Skeletal muscle cell (primary cell): Measurements from ENCODE around the gene DNAJC18.

Experiments used
- DNase-seq: peaks from one replicate; pipeline ENCODE4 v3.0.0-alpha.2; 2010; ENCODE audit warnings: low read depth
- H3K4me3 ChIP-seq: 2 replicates; pipeline ENCODE4 v1.5.1; 2011; ENCODE audit warnings: low read depth, mild to moderate bottlenecking, control low read depth, low read length, moderate library complexity

DNAJC18 gene

DNA sequence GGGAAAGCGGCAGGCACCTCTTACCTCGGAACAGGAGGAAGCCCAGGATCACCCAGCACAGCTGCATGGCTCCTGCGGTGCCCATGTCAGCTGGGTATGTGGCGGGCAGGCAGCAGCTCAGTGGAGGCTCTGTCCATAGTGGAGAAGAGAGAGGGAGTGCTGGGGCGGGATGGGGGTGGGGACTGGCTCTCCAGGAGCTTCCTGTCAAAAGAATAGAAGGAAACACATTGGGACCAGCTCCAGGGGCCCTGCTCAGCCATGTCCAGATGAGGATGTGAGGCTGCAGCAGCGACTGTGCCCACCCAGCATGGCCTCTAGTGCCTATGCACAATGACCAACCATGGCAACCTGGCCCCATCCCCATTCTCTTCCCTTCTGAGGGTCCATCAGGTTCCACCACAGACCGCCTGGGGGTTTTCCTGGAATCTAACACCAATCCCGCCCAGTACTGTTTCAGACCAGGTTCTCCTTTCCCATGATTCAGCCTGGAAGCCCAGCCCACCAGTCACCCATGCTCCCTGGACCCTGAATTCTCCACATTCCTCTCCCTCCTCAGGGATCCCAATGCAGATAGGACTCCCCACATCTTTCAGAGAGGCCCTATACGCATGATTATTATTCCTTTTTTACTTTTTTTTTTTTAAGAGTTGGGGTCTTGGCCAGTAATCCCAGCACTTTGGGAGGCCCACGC, 23.4 kb upstream of the DNAJC18 start, which contains the start of gene ECSCR:
Gene ECSCR (minus strand): TSS at position 158 of the 691 bp plus-strand sequence. CDS start 73 bp downstream, at position 85.
- no peak within 1 kb of the TSS for H3K4me3 ChIP-seq
- no peak for DNase-seq

DNA sequence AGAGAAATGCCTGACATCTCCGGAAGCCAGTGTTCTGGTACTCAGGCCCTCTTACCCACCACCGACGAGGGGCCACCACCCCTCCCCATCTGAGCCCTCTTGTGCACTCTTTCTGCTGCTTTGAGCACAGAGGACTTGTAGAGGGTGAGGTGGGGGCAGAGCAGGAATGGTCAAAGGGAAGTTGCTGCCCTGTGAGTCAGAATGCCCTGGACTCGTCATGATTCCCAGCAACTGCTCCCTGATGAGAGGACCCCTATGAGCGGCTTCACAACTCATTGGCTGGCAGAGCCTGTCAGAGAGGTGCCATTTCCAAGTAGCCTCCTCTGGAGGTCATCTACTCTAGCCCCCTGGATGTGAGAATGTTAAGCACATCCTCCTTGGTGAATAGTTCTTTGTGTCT, 22.4 kb upstream of the DNAJC18 start:
- DNase-seq = no peak
- H3K4me3 ChIP-seq = no peak overlapping the region

DNA sequence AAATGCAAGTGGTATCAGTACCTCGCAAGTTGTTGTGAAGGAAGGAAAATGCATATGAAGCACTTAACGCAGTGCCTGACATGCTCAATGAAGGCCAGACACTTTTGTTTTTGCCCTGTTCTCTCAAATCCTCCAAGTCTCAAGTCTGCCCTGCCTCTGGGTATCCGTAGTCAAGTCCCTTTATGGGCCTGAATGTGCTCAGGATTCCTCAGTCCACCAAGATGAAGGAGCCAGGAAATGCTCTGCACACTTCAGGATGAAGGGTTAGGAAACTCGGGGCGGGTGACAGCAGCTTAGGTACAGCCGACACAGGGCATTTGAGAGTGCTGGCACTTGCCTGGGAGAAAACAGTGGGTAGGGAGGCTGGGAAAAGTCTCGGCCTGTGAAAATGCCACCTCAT, 21.9 kb upstream of the DNAJC18 start:
- no peak for DNase-seq

DNA sequence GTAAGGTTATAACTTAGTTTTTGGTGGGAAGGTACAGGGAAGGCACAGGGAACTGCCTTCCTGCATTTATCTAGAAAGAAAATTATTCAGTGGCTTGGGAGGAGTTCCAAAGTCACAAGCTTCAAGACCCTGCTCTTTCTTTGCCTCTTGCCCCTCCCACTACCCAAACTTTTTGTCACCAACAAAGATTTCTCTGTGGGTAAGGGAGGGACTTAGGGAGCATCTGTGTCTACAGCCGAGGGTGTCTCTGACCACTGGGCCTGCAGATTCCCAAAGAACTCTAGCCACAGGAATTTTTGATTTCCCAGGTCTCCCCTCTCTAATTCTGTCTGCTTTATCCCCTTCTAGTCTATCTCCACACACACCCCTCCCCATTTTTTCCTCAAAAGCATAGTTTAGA, 21.1 kb upstream of the DNAJC18 start:
- DNase-seq = no peak
- H3K4me3 ChIP-seq = no peak overlapping the region

More for the DNA sequence above, 21.9 kb upstream of the DNAJC18 start:
- H3K4me3 ChIP-seq = no peak overlapping the region

DNA sequence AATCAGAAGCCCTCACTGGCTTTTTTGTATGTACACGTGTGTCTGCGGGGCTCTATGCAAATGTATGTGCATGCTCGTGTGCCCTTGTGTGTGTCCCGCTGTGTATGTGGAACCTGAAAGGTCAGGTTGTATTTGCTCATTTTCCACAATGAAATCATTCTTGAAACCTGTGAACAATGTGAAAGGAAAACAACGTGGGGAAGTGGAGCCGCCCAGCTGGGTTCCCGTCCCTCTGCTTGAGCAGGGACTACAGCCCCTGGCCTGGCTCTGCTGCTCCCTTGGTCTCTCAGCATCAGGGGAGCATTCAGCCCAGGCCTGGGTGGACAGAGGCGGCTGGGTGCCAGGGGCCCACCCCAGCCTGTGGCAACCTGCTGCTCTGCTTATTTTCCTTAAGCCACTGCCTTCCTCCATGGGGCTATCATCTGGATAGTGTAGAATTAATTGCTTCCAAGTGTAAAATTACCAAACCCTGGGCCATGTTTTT, 20.2 kb upstream of the DNAJC18 start:
- no peak overlapping the region for H3K4me3 ChIP-seq

DNA sequence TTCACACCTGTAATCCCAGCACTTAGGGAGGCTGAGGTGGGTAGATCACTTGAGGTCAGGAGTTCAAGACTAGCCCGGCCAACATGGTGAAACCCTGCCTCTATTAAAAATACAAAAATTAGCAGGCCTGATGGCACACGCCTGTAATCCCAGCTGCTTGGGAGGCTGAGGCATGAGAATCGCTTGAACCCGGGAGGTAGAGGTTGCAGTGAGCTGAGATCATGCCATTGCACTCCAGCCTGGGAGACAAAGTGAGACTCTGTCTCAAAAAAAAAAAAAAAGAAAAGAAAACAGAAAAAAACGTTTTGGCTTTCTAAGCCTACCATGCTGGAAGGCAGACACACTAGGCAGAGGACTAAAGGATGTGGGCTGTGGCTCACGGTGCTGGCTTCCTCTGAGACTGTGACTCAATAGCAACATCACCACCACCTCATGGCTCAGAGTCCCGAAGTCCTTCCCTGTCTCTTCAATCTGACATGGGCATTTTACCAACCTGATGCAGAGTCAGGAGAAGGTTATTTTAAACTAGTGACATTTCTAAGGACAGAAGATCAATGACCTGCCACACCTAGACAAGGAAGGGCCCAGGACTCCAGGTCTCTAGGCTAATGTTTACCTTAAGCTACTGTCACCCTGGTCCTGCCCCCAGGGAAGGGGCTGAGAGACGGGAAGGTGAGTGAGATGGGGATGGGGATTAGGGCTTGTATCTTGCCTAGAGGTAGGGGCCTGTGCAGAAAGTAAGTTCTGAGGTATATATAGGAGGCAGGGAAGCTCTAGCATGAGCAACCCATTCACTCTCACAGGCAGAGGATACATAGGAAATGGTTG, 19.5 kb upstream of the DNAJC18 start:
- no peak for DNase-seq

More for the DNA sequence above, 20.2 kb upstream of the DNAJC18 start:
- no peak for DNase-seq

DNA sequence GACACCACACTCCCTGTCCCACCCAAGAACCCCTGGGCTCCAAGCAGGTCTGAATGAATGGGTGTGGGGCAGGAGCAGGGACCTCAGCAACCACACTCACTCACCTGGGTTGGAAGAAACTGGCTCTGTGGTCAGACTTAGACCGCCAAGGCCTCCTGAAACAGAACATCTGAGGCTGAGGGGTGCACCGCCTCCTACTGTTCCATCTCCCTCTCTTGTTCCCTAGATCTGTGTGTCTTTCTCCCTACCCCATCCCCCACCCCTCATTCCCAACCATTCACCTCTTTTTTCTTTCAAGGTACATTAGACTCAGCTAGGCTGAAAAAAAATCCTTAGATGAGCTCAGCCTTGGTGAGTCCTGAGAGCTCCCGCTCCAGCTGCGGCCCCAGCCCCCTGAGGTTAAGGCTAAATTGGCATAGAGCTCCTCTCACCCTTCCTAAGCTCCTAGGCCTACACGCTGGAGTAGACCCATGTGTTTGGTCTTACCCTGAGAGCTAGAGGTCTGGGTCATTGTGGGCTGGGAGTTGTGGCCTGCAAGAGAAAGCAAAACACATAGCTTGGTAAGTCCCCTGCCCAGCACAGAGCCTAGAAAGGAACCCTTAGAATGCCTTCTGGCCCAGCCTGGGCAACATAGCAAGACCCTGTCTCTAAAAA, 18.5 kb upstream of the DNAJC18 start:
- no peak overlapping the region for H3K4me3 ChIP-seq
- DNase-seq = no peak

More for the DNA sequence above, 19.5 kb upstream of the DNAJC18 start:
- H3K4me3 ChIP-seq = no peak overlapping the region

DNA sequence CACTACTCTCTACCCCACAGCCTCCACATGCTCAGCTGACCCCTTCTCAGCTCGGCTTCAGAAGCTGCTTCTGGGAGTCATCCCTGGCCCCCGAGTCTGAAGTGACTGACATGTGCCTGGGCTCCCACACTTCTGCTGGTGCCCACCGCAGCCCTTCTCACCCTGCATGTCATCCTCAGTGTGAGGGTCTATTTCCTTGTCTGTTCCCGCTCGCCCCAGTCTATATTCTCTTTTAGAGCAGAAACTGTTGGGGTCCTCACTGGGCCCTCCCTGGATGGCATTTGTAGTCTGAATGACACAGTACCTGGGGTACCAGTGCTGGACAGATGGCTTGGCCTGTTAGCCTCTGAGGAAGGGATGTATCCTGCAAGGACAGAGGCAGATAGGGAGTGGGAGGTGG, 17.9 kb upstream of the DNAJC18 start:
- H3K4me3 ChIP-seq = no peak overlapping the region
- no peak for DNase-seq

DNA sequence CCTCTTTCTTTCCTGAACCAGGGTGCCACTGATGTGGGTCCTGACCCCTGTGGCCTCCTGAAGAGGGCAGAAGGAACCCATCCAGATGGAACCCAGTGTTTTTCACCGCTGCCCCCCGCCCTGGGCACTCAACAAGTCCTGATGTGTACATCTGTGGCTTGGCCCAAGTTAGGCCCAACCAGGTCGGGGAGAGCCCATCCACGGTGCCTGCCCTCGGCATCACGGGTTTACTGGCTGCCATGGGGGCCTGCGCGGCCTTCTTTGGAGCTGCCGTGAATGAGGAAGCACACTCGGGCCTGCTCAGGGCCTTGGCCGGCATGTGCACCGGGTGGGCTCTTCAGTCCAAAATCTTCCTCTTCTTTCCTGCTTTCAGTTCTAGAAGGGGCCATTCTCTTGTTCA, 17.5 kb upstream of the DNAJC18 start:
- H3K4me3 ChIP-seq = no peak overlapping the region
- no peak for DNase-seq

DNA sequence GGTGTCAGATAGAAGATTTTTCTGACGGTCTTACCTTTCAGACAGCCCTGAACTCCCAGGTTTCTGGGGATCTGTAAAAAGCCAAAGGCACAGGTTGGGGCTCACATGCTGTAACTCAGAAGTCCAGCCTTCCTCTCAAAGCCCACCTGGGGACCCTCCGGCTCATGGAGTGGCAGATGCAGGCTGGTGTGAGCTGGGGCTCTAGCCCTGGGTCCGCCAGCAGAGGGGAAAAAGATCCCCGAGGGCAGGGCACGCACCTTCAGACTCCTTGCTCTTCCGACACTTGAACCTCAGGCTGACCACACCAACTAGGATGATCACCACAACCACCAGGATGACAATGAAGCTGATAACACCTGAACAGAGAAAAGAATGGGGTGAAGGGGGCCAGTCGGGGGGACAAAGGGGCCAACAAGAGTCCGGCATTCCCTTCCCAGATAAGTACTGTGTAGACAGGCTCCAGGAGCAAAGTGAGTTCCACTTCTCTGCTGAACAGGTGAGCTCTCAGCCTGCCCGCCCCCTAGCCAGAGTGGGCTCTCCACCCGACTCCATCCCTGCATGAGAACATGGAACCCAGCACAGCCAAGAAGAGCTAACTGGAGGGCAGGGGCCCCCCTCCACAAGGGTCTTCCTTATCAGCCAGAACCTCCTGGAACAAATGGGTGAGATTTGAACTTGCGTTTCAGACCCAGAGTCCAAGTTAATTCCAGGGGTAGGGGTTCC, 15.4 kb upstream of the DNAJC18 start:
- H3K4me3 ChIP-seq = no peak overlapping the region
- DNase-seq = no peak

DNA sequence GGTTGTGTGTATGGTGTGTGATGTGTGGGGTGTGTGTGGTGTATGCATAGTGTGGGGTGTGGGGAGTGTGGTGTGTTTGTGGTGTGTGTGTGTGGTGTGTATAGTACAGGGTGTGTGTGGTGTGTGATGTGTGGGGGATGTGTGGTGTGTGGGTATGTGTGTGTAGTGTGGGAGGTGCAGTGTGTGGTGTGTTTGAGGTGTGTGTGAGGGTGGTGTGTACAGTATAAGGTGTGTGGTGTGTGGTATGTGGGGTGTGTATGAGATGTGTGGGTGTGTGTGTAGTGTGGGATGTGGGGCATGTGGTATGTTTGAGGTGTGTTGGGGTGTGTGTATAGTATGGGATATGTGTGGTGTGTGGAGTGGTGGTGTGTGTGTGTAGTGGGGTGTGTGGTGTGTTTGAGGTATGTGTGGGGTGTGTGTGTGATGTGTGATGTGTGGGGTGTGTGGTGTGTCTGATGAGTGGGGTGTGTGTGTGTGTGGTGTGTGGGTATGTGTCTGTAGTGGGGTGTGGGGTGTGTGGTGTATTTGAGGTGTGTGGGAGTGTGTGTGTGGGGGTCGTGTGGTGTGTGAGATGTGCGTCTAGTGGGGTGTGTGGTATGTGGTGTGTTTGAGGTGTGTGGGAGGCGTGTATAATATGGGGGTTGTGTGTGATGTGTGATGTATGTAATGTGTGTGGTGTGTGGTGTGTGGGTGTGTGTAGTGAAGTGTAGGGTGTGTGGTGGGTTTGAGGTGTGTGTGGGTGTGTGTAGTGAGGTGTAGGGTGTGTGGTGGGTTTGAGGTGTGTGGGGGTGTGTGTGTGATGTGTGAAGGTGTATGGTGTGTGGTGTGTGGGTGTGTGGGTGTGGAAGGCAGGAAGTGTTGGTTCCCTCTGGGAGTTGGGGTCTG, 14.6 kb upstream of the DNAJC18 start:
- H3K4me3 ChIP-seq = no peak overlapping the region
- no peak for DNase-seq

DNA sequence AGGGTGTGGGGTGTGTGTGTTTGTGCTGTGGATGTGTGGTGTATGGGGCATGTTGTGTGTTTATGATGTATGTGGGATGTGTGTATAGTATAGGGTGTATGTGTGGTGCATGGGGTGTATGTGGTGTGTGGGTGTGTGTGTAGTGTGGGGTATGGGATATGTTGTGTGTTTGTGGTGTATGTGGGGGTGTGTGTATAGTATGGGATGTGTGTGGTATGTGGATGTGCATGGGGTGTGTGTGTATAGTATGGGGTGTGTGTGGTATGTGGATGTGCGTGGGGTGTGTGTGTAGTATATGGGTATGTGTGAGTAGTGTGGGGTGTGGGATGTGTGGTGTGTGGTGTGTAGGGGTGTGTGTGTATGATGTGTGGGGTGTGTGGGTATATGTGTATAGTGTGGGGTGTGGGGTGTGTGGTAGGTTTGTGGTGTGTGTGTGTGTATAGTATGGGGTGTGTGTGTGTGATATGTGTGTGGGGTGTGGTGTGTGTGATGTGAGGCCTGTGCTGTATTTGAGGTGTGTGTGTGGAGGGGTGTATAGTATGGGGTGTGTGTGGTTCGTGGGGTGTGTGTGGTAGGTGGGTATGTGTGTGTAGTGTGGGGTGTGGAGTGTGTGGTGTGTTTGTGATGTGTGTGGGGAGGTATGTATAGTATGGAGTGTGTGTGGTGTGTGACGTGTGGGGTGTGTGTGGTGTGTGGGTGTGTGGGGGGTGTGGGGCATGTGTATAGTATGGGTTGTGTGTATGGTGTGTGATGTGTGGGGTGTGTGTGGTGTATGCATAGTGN, 12.7 kb upstream of the DNAJC18 start:
- no peak overlapping the region for H3K4me3 ChIP-seq
- DNase-seq = no peak

DNA sequence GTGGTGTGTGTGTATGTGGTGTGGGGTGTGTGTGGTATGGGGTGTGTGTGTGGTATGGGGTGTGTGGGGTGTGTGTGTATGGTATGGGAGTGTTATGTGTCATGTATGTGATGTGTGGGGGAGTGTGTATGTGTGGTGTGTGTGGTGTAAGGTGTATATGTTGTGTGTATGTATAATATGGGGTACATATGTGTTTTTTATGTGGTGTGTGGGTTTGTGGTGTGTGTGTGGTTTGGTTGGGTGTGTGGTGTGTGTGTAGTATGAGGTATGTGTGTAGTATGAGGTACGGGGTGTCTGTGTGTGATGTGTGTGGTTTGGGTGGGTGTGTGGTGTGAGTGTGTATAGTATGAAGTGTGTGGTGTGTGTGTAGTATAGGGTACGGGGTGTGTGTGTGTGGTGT, 11.9 kb upstream of the DNAJC18 start:
- no peak overlapping the region for H3K4me3 ChIP-seq
- DNase-seq = no peak

DNA sequence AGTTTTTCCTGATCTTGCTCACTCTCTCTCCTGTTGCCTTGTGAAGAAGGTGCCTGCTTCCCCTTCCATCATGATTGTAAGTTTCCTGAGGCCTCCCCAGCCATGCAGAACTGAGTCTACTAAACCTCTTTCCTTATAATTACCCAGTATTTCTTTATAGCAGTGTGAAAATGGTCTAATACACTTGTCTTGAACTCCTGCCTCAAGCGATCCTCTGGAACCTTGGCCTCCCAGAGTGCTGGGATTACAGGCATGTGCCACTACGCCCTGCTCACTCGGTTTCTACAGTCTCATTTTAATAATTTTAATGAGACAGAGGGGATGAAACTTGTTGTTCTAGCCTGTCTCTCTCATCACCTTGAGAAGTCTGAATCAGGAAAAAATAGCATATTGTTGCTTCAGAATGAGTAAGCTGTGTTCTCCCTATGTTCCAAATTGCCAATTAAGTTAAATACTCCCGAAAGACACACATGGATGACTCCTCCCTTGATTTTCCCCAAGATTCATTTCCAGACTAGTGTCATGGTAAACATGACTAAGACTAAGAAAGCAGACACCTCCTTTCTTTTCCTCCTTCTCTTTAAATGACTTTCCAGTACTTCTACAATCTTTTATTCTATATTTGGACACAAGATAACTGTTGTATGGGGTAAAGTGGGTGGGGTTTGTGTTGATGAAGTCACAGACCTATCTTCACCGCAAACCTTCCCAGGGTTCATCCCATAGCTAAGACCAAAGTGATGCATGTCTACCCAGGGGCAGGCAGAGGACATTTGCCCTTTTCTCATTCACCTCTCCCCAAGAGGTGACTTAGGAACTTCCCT, 7.8 kb upstream of the DNAJC18 start:
- DNase-seq = no peak
- H3K4me3 ChIP-seq = no peak overlapping the region

DNA sequence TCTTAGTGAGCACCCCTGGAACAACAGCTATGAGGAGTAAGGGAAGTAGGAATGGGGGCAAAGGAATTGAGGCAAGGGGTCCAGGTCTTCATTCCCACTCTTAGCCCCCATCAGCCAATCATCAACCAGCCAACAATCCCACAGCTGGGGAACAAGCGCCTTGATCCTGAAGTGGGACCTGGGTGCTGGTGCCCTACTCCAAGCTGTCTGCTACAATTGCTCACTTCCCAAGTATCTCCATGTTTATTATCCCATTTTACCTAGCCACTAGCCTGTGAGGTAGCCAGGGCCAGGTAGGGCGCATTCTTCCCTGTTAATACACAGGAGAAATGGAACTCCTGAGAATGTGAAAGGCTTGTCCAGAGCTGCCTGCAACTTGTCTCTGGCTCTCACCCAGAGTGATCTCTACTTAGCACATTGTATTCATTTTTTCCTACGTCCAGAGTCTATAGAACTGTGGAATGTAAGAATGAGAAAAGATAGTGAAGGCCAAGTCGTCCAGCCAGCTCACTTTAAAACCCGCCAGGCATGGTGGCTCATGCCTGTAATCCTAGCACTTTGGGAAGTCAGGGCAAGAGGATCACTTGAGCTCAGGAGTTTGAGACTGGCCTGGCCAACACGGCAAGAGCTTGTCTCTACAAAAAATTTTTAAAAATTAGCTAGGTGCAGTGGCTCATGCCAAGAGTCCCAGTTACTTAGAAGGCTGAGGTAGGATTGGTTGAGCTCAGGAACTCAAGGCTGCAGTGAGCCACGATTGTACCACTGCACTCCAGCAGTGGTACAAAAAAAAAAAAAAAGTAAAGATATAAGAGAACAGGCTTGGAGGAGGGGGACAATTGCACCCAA, 6.2 kb upstream of the DNAJC18 start:
- H3K4me3 ChIP-seq = no peak overlapping the region
- DNase-seq = no peak

DNA sequence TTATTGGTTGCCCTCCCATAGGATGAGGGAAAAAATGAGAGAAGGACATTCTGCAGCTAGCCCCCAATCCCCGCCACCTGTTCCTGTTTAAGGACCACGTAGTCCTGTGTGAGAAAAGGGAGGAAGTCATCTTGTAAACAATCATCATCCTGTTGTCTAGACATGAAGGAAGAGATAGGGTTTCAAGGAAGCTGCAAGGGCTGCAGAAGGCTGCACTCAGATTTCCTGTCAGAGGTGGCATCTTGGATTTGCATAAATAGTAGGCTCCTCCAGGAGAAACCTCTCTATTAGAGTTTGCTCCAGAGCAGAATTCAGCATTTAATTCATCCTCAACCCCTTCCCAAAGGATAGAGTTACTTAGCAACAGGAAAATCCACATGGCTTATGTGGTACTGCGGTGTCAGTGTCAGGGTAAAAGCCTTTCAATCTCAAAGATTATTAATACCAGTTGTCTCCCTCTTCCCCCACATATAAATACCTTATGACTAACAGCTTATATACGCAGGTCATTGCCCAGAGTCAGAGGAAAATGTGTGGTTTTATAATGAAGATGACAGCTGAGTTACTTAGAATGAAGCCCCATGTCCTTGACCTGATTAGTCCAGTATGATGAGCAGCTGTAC, 4.6 kb upstream of the DNAJC18 start:
- no peak overlapping the region for H3K4me3 ChIP-seq
- DNase-seq = no peak
